Left ventricle myocardium inferior (tissue), 1 donor: Measurements from ENCODE around the gene COMMD4. TPM values are rescaled to one million over a fixed set of nuclear protein-coding genes. Genes with fewer than 3 reads are reported as not detected.

Source experiments
- DNase-seq: peaks from one replicate; pipeline ENCODE4 v3.0.0-alpha.2; 2020
- H3K27ac ChIP-seq: fragments of 200-600 bp; replicated peaks from 2 replicates; pipeline ENCODE4 v1.8.0; 2021
- H3K27me3 ChIP-seq: fragments of 200-600 bp; 2 replicates; pipeline ENCODE4 v1.8.0; 2021; ENCODE audit warnings: low read depth
- H3K36me3 ChIP-seq: fragments of 200-600 bp; 2 replicates; pipeline ENCODE4 v1.8.0; 2021
- H3K4me1 ChIP-seq: fragments of 200-600 bp; 2 replicates; pipeline ENCODE4 v1.8.0; 2021
- H3K4me3 ChIP-seq: fragments of 200-600 bp; 2 replicates; pipeline ENCODE4 v1.8.0; 2021; ENCODE audit warnings: mild to moderate bottlenecking, moderate library complexity
- H3K9me3 ChIP-seq: fragments of 200-600 bp; replicated peaks from 2 replicates; pipeline ENCODE4 v1.8.0; 2021
- intact Hi-C: fragments of 100-400 bp; cut with micrococcal nuclease; formaldehyde crosslinking; loops from one replicate; pipeline ENCODE4 v1.11.0; 2022
- total RNA-seq: library from RNA; stranded (reverse); fragmentation: NEBNext Ultra II Directional; extraction: Animal tissue kit (Norgen Biotek cat#: 25700); gene quantifications from one replicate; pipeline ENCODE4 v1.2.1, GENCODE V29; 2021
- TF ChIP-seq, protein P1 (sequence below): fragments of 200-600 bp; IDR thresholded peaks from 2 replicates; pipeline ENCODE4 v1.8.0; 2021; ENCODE audit warnings: antibody characterized with exemption, mild to moderate bottlenecking, borderline replicate concordance
- donor health status: DM: no; HTN: yes; CAD: no; lungs with severe emphysema.

COMMD4 gene
- total RNA-seq, 1 donor from 2014 or later, result 36.4 TPM

DNA sequence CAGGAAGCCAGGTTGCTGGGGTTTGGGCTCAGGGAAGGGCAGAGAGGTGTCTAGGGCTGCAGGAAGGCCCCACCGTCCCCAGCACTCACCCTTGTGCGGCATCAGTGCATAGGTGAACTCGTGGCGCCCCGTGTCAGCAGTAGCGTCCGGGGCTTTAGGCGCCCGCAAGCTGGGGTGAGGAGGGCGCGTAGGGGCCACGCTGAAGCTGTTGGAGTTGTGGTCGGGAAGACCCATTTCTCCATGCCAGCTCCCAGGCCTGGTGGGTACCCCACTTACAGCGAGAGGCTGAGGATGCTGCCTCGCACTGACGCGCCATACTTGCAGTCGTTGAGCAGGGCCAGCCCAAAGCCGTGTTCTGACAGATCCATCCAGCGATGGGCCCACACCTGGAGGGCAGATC is 20.7 kb downstream of the COMMD4 start:
- Histone ChIP-seq H3K4me1 (no peaks in the 10 kb centered on the region), H3K27me3 (no peaks in the 10 kb centered on the region), H3K27ac (no peak overlapping the region), H3K4me3 (no peak overlapping the region), H3K9me3 (no peaks in the 10 kb centered on the region), H3K36me3 (peaks cover 65% of the 10 kb centered on the region)
- TF ChIP-seq, protein P1, sequence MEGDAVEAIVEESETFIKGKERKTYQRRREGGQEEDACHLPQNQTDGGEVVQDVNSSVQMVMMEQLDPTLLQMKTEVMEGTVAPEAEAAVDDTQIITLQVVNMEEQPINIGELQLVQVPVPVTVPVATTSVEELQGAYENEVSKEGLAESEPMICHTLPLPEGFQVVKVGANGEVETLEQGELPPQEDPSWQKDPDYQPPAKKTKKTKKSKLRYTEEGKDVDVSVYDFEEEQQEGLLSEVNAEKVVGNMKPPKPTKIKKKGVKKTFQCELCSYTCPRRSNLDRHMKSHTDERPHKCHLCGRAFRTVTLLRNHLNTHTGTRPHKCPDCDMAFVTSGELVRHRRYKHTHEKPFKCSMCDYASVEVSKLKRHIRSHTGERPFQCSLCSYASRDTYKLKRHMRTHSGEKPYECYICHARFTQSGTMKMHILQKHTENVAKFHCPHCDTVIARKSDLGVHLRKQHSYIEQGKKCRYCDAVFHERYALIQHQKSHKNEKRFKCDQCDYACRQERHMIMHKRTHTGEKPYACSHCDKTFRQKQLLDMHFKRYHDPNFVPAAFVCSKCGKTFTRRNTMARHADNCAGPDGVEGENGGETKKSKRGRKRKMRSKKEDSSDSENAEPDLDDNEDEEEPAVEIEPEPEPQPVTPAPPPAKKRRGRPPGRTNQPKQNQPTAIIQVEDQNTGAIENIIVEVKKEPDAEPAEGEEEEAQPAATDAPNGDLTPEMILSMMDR, result no peak
- intact Hi-C loops, result no loop called here
- DNase-seq, result no peak

DNA sequence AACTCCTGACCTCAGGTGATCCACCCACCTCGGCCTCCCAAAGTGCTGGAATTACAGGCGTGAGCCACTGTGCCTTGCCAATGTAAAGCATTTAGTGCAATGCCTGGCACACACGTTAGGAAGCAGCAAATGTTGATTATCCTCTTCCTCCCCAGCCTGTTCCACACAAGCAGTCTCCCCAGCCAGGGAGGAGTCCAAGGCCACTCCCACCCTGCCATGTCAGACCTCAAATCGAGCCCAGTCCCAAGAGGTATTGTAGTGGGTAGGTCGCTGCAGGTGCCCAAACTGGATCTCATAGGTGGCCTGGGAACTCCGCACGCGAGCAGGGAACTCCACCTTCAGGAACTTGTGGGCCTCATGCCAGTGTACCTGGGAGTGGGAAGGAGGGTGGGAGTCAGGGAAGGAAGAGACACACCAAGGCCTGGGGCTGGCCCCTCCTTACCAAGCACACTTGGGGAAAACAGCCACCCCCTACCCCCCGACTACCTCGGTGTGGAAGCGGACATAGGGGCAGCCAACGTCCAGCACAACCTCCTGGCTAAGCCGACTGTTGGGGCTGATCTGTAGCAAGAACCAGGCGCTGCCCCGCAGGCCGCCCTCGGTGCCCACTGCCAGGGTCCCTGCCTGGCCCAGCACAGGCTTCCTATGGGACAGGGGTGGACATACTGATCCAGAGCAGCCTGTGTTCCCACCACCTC is 22.3 kb downstream of the COMMD4 start:
- H3K36me3 ChIP-seq, result peaks cover 81% of the 10 kb centered on the region
- TF ChIP-seq, protein P1, result no peak
- intact Hi-C loops, result no loop called here

DNA sequence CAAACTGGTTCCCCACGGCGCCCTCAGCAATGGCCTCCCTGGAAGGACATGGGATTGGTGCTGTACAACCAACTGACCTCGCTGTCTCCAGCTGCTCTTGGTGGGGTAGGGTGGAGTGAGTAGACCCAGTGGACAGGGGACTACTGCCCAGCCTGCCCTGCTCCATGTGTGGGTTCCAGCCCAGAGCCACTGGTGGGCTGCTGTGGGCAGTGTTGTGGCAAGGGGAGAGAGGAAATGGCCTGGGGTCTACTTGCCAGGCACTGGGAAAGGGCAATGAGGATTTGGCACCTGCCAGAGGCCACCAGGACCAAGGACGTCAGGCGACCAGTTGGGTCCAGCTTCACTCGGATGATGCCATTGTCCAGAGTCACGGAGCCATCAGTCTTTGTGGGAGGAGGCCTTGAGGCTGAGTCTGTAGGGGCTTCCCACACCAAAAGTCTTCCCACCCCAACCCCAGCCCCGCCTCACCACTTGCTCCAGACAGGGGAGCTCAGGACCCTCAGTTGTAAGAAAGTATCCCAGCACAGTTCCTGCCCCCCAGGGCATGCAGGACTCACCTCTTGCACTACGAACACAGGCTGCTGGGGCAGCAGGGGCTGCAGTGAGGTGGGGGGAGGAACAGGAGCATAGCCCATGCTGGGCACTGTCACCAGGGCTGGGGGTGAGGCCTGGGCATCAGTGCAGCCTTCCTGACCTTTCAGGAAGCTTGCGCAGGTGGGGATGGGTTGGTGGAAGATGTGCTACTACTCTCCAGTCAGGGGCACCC is 23.1 kb downstream of the COMMD4 start:
- DNase-seq, result no peak
- intact Hi-C loops, result no loop called here
- Histone ChIP-seq H3K4me3 (no peak overlapping the region), H3K27me3 (no peaks in the 10 kb centered on the region), H3K9me3 (no peaks in the 10 kb centered on the region), H3K4me1 (no peaks in the 10 kb centered on the region), H3K36me3 (peaks cover 88% of the 10 kb centered on the region), H3K27ac (no peak overlapping the region)
- TF ChIP-seq, protein P1, result no peak

More for the DNA sequence above, 22.3 kb downstream of the COMMD4 start:
- Histone ChIP-seq H3K9me3 (no peaks in the 10 kb centered on the region), H3K27me3 (no peaks in the 10 kb centered on the region), H3K27ac (no peak overlapping the region), H3K4me3 (no peak overlapping the region), H3K4me1 (no peaks in the 10 kb centered on the region)
- DNase-seq, result no peak

DNA sequence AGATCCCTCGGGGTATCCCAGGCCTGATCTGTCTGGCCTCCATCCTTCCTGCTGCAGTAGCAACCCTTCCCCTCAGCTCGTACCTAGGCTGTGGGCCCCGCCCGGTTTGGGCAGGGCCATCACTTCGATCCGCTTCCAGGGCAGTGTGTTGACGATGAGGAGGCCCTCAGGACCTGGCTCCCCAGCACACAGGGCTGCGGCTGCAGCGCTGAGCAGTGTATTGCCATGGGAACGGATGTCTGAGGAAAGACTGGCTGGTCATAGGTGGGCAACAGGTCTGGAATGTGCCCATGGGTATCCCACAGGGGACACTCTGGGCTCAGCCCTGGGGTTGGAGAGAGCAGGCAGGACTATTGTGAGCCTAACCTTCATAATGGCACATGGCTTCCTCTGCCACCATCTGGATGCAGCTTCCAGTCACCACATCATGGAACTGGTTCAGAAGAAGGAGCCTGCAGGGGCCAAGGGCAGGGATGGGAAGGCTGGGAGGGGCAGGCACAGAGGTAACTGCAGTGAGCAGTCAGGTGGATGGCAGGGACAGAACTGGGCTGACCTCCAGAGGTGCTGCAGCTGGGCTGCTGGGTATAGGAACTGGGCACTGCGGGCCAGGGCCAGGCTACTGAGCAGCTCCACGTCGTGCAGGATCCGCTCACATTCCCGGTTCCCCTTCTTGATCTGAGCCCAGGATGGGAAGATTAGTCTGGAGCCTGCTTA is 23.8 kb downstream of the COMMD4 start:
- Histone ChIP-seq H3K4me1 (no peaks in the 10 kb centered on the region), H3K27ac (no peak overlapping the region), H3K36me3 (peaks cover 96% of the 10 kb centered on the region), H3K4me3 (no peak overlapping the region), H3K27me3 (no peaks in the 10 kb centered on the region), H3K9me3 (no peaks in the 10 kb centered on the region)
- TF ChIP-seq, protein P1, result no peak
- no peak for DNase-seq
- intact Hi-C loops, result no loop called here

DNA sequence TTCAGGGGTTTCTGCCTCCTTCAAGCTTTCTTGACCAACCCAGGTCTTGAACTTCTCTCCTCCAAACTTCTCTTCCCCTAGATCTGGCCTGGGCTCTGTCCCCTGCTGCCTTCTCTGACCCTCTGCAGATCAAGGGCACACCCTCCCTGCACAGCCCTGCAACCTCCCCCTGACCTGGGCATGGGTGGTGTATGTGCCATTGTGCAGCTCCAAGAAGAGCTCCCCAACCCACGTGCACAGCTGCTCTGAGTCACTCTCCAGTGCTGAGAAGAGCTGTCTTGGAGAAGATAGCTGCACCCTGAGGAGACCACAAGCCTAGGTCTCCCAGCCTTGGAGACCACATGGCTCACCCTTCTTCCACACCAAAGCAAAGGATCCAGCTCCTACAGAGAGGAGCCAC is 24.5 kb downstream of the COMMD4 start:
- Histone ChIP-seq H3K27ac (no peak overlapping the region), H3K4me3 (no peak overlapping the region), H3K27me3 (no peaks in the 10 kb centered on the region), H3K4me1 (no peaks in the 10 kb centered on the region), H3K9me3 (no peaks in the 10 kb centered on the region), H3K36me3 (peaks cover 93% of the 10 kb centered on the region)
- DNase-seq, result no peak
- TF ChIP-seq, protein P1, result no peak
- intact Hi-C loops, result no loop called here
